Calu3 (cell line): Measurements from ENCODE around the gene ELF1. TPM values are rescaled to one million over a fixed set of nuclear protein-coding genes. Genes with fewer than 3 reads are reported as not detected.

Experiments
- BruUV-seq: library from RNA; stranded (reverse); fragments of 400-500 nt; replicated peaks from 2 replicates; lab custom pipeline; 2021; lab: Mats Ljungman, UMichigan
- CTCF ChIA-PET: fragments of 300-600 bp; sonication (Branson Sonifier 250); formaldehyde crosslinking; loops from one replicate; lab custom pipeline; 2022; ENCODE audit warnings: antibody characterized with exemption; lab: Charles Lee
- DNase-seq: peaks from one replicate; pipeline ENCODE4 v3.0.0; 2022
- H3K27ac Mint-ChIP-seq: one replicate; pipeline ENCODE4 v1.8.0; 2022; ENCODE audit warnings: mixed read lengths; ENCODE audit not compliant: unreplicated experiment
- H3K27me3 Mint-ChIP-seq: one replicate; pipeline ENCODE4 v1.8.0; 2022; ENCODE audit warnings: mixed read lengths; ENCODE audit not compliant: unreplicated experiment
- H3K36me3 Mint-ChIP-seq: one replicate; pipeline ENCODE4 v1.8.0; 2022; ENCODE audit warnings: mild to moderate bottlenecking, moderate library complexity, mixed read lengths; ENCODE audit not compliant: insufficient read depth, unreplicated experiment
- H3K4me1 Mint-ChIP-seq: one replicate; pipeline ENCODE4 v1.8.0; 2022; ENCODE audit warnings: mild to moderate bottlenecking, low read depth, mixed read lengths; ENCODE audit not compliant: unreplicated experiment
- H3K4me3 Mint-ChIP-seq: one replicate; pipeline ENCODE4 v1.8.0; 2022; ENCODE audit warnings: mild to moderate bottlenecking, low read depth, moderate library complexity, mixed read lengths; ENCODE audit not compliant: unreplicated experiment
- H3K9me3 Mint-ChIP-seq: one replicate; pipeline ENCODE4 v1.8.0; 2022; ENCODE audit warnings: low read depth, mixed read lengths; ENCODE audit not compliant: unreplicated experiment
- intact Hi-C: fragments of 100-400 bp; cut with micrococcal nuclease; formaldehyde crosslinking; loops from one replicate; pipeline ENCODE4 v1.10.0; 2022; ENCODE audit not compliant: unreplicated experiment
- total RNA-seq: library from RNA; stranded (reverse); gene quantifications from 2 replicates; pipeline ENCODE4 v1.2.3, GENCODE V29; 2022
- TF ChIP-seq, protein P1 (sequence below): fragments of 200-600 bp; IDR thresholded peaks from one replicate; pipeline ENCODE4 v1.8.0; 2022; ENCODE audit warnings: antibody characterized with exemption; ENCODE audit not compliant: unreplicated experiment

The ELF1 gene
- total RNA-seq, 1 experiment from 2014 or later, result 63.5 TPM

DNA sequence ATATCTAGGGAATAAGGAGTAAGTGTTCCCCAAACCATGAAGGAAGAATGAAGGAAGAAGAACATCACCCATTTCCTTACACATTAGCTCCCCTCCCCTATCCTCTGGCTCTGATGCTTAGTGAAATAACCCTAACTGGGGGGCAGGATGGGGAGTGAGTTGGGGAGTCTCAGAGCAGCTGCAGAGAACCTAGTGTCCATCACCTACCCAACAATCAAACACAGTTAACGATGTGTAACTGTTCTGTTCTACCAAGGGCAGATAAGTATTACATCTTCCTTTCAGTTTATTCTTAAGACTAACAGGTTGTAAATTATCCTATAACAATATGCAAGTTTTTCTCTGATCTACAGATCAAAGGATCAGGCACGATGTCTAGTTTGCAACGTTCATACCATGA is 12.8 kb downstream of the ELF1 start:
- TF ChIP-seq, protein P1, sequence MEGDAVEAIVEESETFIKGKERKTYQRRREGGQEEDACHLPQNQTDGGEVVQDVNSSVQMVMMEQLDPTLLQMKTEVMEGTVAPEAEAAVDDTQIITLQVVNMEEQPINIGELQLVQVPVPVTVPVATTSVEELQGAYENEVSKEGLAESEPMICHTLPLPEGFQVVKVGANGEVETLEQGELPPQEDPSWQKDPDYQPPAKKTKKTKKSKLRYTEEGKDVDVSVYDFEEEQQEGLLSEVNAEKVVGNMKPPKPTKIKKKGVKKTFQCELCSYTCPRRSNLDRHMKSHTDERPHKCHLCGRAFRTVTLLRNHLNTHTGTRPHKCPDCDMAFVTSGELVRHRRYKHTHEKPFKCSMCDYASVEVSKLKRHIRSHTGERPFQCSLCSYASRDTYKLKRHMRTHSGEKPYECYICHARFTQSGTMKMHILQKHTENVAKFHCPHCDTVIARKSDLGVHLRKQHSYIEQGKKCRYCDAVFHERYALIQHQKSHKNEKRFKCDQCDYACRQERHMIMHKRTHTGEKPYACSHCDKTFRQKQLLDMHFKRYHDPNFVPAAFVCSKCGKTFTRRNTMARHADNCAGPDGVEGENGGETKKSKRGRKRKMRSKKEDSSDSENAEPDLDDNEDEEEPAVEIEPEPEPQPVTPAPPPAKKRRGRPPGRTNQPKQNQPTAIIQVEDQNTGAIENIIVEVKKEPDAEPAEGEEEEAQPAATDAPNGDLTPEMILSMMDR, result no peak
- H3K4me3 Mint-ChIP-seq, result no peak overlapping the region
- intact Hi-C loops, result no loop called here
- peak overlapping the region; percentile 58 for H3K27ac Mint-ChIP-seq
- H3K9me3 Mint-ChIP-seq, result no peaks in the 10 kb centered on the region
- BruUV-seq, result no TSS peak
- CTCF ChIA-PET, result interaction anchor here (0.6 kb wide), 1 partner anchor 184 kb away, joined by 6 read pairs; no protein-coding TSS in a partner anchor
- peaks cover 23% of the 10 kb centered on the region for H3K4me1 Mint-ChIP-seq
- peaks cover 18% of the 10 kb centered on the region for H3K36me3 Mint-ChIP-seq
- DNase-seq, result no peak
- H3K27me3 Mint-ChIP-seq, result no peaks in the 10 kb centered on the region

DNA sequence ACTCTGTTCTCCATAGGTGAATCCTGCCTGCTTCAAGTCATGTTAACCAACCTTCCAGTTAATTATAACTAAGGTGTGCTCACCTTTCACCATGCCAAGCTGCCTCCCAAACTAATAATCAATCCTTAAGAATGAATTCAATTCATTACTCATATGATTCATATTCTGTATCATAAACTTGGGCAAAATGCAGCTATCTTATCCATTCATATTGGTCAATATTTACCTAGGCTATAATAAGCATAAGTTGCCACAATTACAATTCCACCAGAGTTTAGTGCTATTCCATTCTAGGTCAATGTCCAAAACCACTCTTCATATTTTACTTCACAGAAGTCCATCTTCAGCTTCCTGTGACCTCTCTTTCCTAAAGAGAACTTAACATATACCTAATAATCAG is 13.4 kb downstream of the ELF1 start:
- TF ChIP-seq, protein P1, result no peak
- H3K4me1 Mint-ChIP-seq, result peaks cover 23% of the 10 kb centered on the region
- H3K27ac Mint-ChIP-seq, result peak overlapping the region; percentile 58
- intact Hi-C loops, result no loop called here
- H3K36me3 Mint-ChIP-seq, result peaks cover 18% of the 10 kb centered on the region
- peak overlapping the region; percentile 16 for H3K4me3 Mint-ChIP-seq
- no peaks in the 10 kb centered on the region for H3K9me3 Mint-ChIP-seq
- no TSS peak for BruUV-seq
- DNase-seq, result no peak
- H3K27me3 Mint-ChIP-seq, result no peaks in the 10 kb centered on the region
- CTCF ChIA-PET, result interaction anchor here (0.6 kb wide), 1 partner anchor 183 kb away, joined by 6 read pairs; no protein-coding TSS in a partner anchor

DNA sequence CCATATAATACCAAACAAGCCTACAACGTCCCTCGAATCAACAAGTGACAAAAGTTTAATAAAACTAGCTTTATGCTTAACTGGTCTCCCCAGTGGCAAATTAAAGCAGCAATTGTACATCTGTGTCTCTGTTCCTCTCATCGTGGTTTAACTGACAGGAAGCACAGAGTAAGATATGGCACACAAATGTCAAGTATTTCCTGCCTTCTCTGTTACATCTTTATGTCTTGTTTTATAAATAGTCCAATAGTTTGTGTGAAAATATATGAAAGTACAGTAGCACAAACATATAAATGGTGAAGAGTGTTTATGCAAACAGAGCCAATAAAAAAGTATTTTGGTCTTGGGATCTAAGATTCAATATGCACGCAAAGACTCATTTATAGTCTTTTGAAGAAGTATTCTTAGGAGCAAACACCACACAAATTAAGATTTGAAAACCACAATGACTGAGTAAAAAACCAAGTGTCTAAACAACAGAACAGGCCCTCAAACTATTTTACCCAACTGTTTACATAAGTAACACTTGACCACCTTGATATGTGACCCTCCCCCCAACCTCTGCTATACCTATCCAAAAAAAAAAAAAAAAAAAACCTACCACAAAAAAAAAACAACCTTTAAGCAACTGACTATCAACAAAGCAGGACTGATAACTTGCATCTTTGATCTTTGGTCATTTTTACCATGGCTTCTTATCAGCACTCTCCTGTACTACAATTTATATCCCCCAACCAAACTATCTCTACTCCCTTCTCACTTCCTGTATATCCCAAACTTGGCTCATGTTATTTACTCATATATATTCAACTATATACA is 14.0 kb downstream of the ELF1 start:
- TF ChIP-seq, protein P1, result no peak
- Mint-ChIP-seq H3K27ac (peak overlapping the region; percentile 58), H3K9me3 (no peaks in the 10 kb centered on the region), H3K4me3 (peak overlapping the region; percentile 16), H3K36me3 (peaks cover 18% of the 10 kb centered on the region), H3K27me3 (no peaks in the 10 kb centered on the region), H3K4me1 (peaks cover 23% of the 10 kb centered on the region)
- DNase-seq, result no peak
- no TSS peak for BruUV-seq
- intact Hi-C loops, result no loop called here
- CTCF ChIA-PET, result no interaction called here

DNA sequence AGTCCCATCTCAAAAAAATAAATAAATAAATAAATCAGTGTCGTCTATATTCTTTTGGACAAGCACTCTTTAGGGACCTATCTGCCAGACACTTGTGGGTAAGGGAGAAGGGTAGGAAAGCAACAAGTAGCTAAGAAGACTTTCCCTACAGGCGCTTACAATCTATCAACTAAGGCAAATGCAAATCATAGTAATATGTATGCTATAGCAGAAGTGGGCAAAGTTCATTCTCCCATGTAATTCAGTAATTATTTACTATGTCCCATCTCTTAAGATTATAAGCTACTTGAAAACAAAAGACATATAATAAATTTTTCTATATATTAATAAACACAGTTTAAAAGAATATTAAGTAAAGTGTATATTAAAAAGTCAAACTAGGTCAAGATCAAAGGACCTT is 16.5 kb downstream of the ELF1 start:
- no TSS peak for BruUV-seq
- CTCF ChIA-PET, result interaction anchor here (0.6 kb wide), 1 partner anchor 214 kb away, joined by 5 read pairs; no protein-coding TSS in a partner anchor
- H3K27ac Mint-ChIP-seq, result no peak overlapping the region
- DNase-seq, result no peak
- H3K4me3 Mint-ChIP-seq, result no peak overlapping the region
- TF ChIP-seq, protein P1, result no peak
- no peaks in the 10 kb centered on the region for H3K27me3 Mint-ChIP-seq
- peaks cover 25% of the 10 kb centered on the region for H3K4me1 Mint-ChIP-seq
- intact Hi-C loops, result no loop called here
- no peaks in the 10 kb centered on the region for H3K9me3 Mint-ChIP-seq
- peaks cover 17% of the 10 kb centered on the region for H3K36me3 Mint-ChIP-seq
